Measurements from ENCODE around the gene JAKMIP1. TPM values are rescaled to one million over a fixed set of nuclear protein-coding genes. Genes with fewer than 3 reads are reported as not detected.

The JAKMIP1 gene
- total and polyA plus RNA-seq, 2 donors (not counting 1 experiment from before 2014, with no cell fraction given), result 0.49 to 1.0 TPM

DNA sequence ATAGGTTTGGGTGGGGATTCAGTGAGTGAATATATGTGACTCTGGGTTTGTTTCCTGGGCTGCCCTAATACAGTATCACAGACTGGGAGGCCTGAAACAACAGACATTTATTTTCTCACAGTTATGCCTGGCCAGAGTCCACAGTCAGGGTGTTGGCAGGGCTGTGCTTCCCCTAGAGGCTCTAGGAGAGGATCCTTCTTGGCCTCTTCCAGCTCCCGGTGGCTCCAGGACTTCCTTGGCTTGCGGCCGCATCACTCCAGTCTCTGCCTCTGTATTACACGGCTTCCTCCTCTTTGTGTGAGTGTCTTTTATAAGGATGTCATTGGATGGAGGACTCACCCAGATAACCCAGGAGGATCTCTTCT is 5.2 kb upstream of the JAKMIP1 start:
- H3K36me3 ChIP-seq (replicated peaks in 1 of 2; ENCODE audit: control extremely low read depth in 1 of 2, control insufficient read depth in 1 of 2, extremely low read depth in 1 of 2, insufficient read depth in 2 of 2, low read length in 1 of 2), result no peaks in the 10 kb centered on the region
- no peaks in the 10 kb centered on the region for H4K20me1 ChIP-seq (ENCODE audit: control insufficient read depth, insufficient read depth, low read length, poor library complexity, severe bottlenecking)
- peaks cover 0 to 7% (median 3%) of the 10 kb centered on the region in 4 experiments for H3K27me3 ChIP-seq (replicated peaks in 1 of 4; ENCODE audit: control extremely low read depth in 1 of 4, control insufficient read depth in 3 of 4, insufficient read depth in 4 of 4, low read length in 3 of 4)
- peaks cover 7% of the 10 kb centered on the region for H3K9me3 Mint-ChIP-seq (ENCODE audit: insufficient read depth)
- WGBS (ENCODE audit: insufficient coverage), result no CpG with 5 or more reads among the region's 4 CpGs
- CTCF ChIA-PET, result no interaction called here
- no peak for ATAC-seq (ENCODE audit: low read depth)
- H3K79me2 ChIP-seq (ENCODE audit: control insufficient read depth, insufficient read depth, low read length), result no peaks in the 10 kb centered on the region
- peaks cover 0 to 22% (median 0%) of the 10 kb centered on the region in 3 donors for H3K9me3 ChIP-seq (ENCODE audit: control extremely low read depth in 1 of 3, control insufficient read depth in 2 of 3, insufficient read depth in 1 of 3, low read length in 2 of 3)
- H3K4me2 ChIP-seq (replicated peaks; ENCODE audit: low read depth, low read length, poor library complexity, severe bottlenecking), result no peak overlapping the region
- peaks cover 0 to 3% of the 10 kb centered on the region in 2 donors for H3K4me1 ChIP-seq (ENCODE audit: control insufficient read depth in 2 of 2, insufficient read depth in 2 of 2, low read length in 2 of 2)
- POLR2A ChIA-PET, result no interaction called here
- no peak overlapping the region for H3K9ac ChIP-seq (ENCODE audit: low read length)
- TF ChIP-seq EZH2 (IDR thresholded peaks at IDR 0.05; ENCODE audit: borderline replicate concordance, insufficient read depth, low read depth, low read length, poor library complexity, severe bottlenecking), result no peak
- TF ChIP-seq, protein P1, sequence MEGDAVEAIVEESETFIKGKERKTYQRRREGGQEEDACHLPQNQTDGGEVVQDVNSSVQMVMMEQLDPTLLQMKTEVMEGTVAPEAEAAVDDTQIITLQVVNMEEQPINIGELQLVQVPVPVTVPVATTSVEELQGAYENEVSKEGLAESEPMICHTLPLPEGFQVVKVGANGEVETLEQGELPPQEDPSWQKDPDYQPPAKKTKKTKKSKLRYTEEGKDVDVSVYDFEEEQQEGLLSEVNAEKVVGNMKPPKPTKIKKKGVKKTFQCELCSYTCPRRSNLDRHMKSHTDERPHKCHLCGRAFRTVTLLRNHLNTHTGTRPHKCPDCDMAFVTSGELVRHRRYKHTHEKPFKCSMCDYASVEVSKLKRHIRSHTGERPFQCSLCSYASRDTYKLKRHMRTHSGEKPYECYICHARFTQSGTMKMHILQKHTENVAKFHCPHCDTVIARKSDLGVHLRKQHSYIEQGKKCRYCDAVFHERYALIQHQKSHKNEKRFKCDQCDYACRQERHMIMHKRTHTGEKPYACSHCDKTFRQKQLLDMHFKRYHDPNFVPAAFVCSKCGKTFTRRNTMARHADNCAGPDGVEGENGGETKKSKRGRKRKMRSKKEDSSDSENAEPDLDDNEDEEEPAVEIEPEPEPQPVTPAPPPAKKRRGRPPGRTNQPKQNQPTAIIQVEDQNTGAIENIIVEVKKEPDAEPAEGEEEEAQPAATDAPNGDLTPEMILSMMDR (IDR thresholded peaks at IDR 0.05), result no peak
- intact Hi-C loops (cut with micrococcal nuclease), result no loop called here
- no peak overlapping the region for H2AFZ ChIP-seq (ENCODE audit: insufficient read depth, low read depth, low read length, poor library complexity, severe bottlenecking)
- DNase-seq, result no peak
- H3K27ac ChIP-seq (ENCODE audit: low read length in 2 of 2), result no peak overlapping the region
- peaks cover 26% of the 10 kb centered on the region for H3K27me3 Mint-ChIP-seq
- no peak overlapping the region for H3K4me3 ChIP-seq (ENCODE audit: control extremely low read depth in 1 of 5, extremely low read depth in 1 of 5, insufficient read depth in 1 of 5, low read depth in 2 of 5, low read length in 4 of 5)
- peaks cover 10% of the 10 kb centered on the region for H3K4me1 Mint-ChIP-seq
- no peak overlapping the region for H3K4me3 Mint-ChIP-seq
- no peak overlapping the region for H3K27ac Mint-ChIP-seq

DNA sequence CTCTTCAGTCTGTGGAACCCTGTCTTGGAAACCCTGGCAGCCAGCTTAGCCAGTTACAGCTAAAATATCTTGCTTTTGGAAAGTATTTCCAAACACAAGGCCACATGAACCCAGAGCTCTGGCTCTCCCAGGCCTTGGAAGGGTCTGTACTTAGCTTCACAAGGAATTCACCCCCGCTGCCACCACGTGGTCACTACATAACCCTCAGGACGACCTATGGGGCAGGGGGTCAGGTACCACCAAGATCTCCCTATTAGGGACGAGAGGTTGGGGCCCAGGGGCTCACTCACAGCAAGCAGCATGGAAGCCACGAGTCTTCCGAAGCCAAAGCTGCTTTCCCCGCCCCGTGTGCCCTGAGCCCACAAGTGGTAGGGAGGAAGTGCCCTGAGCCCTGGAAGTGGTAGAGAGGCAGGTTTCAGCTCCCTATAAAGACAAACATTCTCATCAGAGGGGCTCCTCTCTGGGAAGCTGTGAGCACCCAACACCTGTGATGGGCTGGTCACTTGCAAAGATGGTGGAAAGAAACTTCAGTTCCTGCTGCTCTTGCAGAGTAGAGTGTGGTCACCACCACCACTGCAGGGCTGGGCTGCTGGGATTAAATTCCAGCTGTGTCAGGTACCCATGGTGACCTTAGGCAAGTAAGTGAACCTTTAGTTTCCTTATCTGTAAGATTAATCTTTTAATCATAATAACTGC is 4.7 kb upstream of the JAKMIP1 start:
- no peak overlapping the region for H3K4me3 ChIP-seq (ENCODE audit: control extremely low read depth in 1 of 5, extremely low read depth in 1 of 5, insufficient read depth in 1 of 5, low read depth in 2 of 5, low read length in 4 of 5)
- H3K27me3 Mint-ChIP-seq, result peaks cover 26% of the 10 kb centered on the region
- intact Hi-C loops (cut with micrococcal nuclease), result no loop called here
- peaks cover 12% of the 10 kb centered on the region for H3K4me1 Mint-ChIP-seq
- H4K20me1 ChIP-seq (ENCODE audit: control insufficient read depth, insufficient read depth, low read length, poor library complexity, severe bottlenecking), result no peaks in the 10 kb centered on the region
- TF ChIP-seq, protein P1 (IDR thresholded peaks at IDR 0.05), result no peak
- TF ChIP-seq EZH2 (IDR thresholded peaks at IDR 0.05; ENCODE audit: borderline replicate concordance, insufficient read depth, low read depth, low read length, poor library complexity, severe bottlenecking), result no peak
- ChIA-PET CTCF (no interaction called here), POLR2A (no interaction called here)
- no peak overlapping the region for H3K4me3 Mint-ChIP-seq
- H3K27ac ChIP-seq (ENCODE audit: low read length in 2 of 2), result no peak overlapping the region
- peaks cover 0 to 22% (median 0%) of the 10 kb centered on the region in 3 donors for H3K9me3 ChIP-seq (ENCODE audit: control extremely low read depth in 1 of 3, control insufficient read depth in 2 of 3, insufficient read depth in 1 of 3, low read length in 2 of 3)
- H3K9me3 Mint-ChIP-seq (ENCODE audit: insufficient read depth), result peaks cover 7% of the 10 kb centered on the region
- no peak for DNase-seq
- H3K4me2 ChIP-seq (replicated peaks; ENCODE audit: low read depth, low read length, poor library complexity, severe bottlenecking), result no peak overlapping the region
- H3K36me3 ChIP-seq (replicated peaks in 1 of 2; ENCODE audit: control extremely low read depth in 1 of 2, control insufficient read depth in 1 of 2, extremely low read depth in 1 of 2, insufficient read depth in 2 of 2, low read length in 1 of 2), result no peaks in the 10 kb centered on the region
- no peak overlapping the region for H2AFZ ChIP-seq (ENCODE audit: insufficient read depth, low read depth, low read length, poor library complexity, severe bottlenecking)
- 26% methylated on average over 3 of the region's 8 CpGs for WGBS (ENCODE audit: insufficient coverage)
- no peak overlapping the region for H3K27ac Mint-ChIP-seq
- peaks cover 0 to 3% of the 10 kb centered on the region in 2 donors for H3K4me1 ChIP-seq (ENCODE audit: control insufficient read depth in 2 of 2, insufficient read depth in 2 of 2, low read length in 2 of 2)
- peaks cover 0 to 7% (median 3%) of the 10 kb centered on the region in 4 experiments for H3K27me3 ChIP-seq (replicated peaks in 1 of 4; ENCODE audit: control extremely low read depth in 1 of 4, control insufficient read depth in 3 of 4, insufficient read depth in 4 of 4, low read length in 3 of 4)
- no peak for ATAC-seq (ENCODE audit: low read depth)
- H3K79me2 ChIP-seq (ENCODE audit: control insufficient read depth, insufficient read depth, low read length), result no peaks in the 10 kb centered on the region
- H3K9ac ChIP-seq (ENCODE audit: low read length), result no peak overlapping the region
